Endometrial microvascular endothelial cells (primary cell): ENCODE measurements around the gene TSC22D3. TPM values are rescaled to one million over a fixed set of nuclear protein-coding genes. Genes with fewer than 3 reads are reported as not detected.
"Not testable (repeated sequence)": the region's sequence is repeated elsewhere in the genome, so short reads cannot be mapped to it uniquely, and the experiment has no call there.

ENCODE experiments used
- in situ Hi-C: cut with HindIII; loops from 2 replicates; pipeline ENCODE4 v1.10.0; 2017; ENCODE audit warnings: low sequenced_read_pairs, low pct_unique_long_range_greater_than_20kb; ENCODE audit errors: inconsistent ontology term
- total RNA-seq: library from RNA; depleted of rRNA; stranded (reverse); fragments of >200 nt; gene quantifications from one replicate; pipeline ENCODE4 v1.2.3, GENCODE V29; 2015; ENCODE audit errors: inconsistent ontology term

Gene TSC22D3
- total RNA-seq, 1 donor from 2014 or later, result 24.6 TPM

DNA sequence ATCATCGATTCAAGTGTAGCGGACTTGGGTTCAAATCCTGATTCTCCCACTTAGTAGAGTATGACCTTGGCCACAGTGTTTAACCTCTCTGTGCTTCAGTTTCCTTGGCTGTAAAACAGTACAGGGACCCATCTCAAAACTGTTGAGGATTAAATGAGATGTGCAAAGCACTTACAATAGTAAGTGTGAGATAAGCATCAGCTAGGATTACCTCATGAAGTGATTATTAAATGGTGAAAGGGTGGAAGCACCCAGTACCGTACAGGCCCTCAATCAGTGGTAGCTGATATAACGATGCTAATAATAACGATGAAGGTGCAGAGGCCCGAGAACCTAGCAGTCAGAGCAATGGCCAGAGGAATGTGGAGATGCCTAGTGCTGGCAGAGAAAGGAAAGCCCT lies 102.2 kb downstream of the TSC22D3 start:
- in situ Hi-C loops, result no loop called here

DNA sequence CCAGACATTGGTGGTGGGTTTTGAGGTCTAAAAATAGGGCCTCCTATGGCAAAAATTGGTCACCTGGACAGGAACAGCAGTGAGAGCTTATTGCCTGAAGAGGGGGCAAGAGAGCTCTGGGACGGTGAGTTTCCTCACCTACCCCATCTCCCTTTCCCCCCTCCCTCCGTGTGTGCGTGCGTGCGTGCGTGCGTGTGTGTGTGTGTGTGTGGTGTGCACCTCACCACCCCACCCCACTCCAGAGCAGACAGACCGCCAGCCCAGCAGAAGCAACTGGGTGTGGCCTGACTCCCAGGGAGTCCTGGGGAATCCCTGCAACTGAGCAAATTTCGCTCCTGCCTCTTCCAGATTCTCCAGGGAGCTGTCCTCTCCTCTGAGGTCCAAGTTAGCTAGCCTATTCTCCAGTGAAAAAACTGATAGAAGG lies 102.6 kb downstream of the TSC22D3 start:
- in situ Hi-C loops, result no loop called here

DNA sequence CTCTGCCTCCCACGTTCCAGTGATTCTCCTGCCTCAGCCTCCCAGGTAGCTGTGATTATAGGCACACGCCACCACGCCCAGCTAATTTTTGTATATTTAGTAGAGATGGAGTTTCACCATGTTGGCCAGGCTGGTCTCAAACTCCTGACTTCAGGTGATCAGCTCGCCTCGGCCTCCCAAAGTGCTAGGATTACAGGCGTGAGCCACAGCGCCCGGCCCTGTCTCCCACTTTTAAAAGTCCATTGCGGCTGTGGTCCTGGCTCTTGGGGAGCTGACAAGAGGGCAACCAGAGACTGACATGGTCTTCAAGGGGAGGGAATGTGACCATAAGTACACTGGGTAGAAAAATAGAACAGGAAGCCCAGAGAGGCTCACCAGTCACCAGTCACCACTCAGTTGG lies 104.3 kb downstream of the TSC22D3 start:
- in situ Hi-C loops, result not testable (repeated sequence)

DNA sequence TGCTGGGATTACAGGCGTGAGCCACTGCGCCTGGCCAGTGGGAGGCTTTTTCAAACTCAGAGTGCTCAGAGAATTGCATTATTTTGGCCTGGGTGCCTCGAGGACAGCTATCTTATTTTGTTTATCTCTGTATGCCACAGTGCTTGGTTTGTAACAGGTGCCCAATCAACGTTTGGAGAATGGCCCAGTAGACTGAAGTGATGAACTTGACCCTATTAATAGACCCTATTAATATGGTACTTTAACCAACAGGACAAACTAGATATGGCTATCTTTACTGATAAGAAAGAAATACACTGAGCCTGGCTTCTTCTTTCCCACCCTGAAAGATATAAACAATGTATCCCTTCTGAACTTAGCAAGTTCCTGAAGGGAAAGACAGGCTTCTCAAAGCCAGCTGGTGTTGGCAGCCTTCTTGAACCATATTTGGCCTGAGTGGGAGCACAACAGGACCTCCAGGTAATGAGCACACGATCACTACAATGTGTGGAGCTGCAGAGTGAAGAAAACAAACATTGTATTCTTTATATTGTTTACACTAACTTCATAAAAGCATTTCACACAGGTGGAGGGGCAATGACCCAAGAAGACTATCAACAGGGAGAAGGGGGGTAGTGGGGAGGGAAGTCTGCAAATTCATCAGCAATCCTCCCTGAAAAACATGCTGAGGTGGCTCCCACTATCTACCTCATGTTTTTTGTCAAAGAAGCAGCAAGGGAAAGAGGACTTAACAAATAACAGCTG lies 105.5 kb downstream of the TSC22D3 start:
- in situ Hi-C loops, result no loop called here

DNA sequence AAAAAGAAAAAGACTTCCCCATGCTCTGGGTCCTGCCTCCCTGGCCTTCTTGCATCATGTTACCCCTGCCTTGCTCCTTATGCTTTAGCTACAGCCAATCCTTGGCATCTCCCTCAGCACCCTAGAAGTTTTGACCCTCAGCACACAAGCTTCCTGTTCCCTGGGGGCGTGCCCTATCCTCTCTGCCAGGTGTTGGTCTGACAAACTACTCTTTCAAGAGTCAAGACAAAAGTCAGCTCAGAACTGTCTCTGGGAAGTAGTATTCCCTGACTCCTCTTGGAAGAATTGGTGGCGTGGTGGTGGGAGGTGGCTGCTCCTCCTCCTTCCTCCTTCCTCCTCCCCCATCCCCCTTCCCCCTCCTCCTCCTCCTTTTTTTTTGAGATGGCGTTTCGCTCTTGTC lies 106.3 kb downstream of the TSC22D3 start:
- in situ Hi-C loops, result no loop called here

DNA sequence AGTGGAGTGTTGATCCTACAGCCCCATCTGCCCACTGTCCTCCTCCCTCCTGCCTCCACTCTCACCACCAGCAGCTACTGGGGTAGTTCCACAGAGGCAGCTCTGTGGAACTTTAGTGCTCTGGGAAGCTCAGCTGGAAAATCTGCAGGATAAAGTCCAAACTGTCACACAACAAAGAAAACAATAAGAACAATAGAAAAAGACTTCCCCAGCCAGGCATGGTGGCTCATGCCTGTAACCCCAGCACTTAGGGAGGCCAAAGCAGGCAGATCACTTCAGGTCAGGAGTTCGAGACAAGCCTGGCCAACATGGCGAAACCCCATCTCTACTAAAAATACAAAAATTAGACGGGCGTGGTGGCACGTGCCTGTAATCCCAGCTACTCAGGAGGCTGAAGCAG lies 106.9 kb downstream of the TSC22D3 start:
- in situ Hi-C loops, result not testable (repeated sequence)

DNA sequence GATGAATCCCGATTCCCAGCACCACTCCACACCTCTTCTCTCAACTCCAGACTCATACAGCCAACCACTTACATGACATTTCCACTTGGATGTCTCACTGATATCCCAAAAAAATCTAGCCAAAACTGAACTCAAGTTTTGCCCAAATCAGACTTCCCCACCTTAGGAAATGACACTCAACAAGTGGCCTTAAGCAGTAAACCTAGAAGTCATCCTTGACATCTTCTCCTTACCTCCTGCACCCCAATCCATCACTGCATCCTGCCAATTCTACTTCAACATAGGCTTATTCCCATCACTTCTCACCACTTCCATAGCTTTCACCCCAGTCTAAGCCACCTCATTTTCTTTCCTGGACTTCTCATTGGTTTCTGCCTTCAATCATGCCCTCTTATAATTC lies 108.2 kb downstream of the TSC22D3 start:
- in situ Hi-C loops, result no loop called here

DNA sequence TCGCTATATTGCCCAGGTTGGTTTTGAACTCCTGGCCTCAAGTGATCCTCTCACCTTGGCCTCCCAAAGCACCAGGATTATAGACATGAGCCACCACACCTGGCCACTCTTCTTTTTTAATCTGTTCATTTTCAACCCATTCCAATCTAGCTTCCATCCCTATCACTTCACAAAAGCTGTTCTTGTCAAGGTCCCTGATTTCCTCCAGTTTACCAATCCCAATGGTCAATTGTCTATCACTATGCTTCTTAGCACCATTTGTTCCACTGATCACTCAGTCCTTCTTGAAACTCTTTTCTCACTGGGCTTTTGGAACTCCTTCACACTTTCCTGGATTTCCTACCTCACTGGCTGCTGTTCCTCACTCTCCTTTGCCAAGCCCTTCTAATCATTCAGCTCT lies 108.7 kb downstream of the TSC22D3 start:
- in situ Hi-C loops, result no loop called here

Other genes with a start within 250 kb of the TSC22D3 start
- gene PRPS1, start 147.3 kb downstream of the TSC22D3 start, total RNA-seq, result 56.3 TPM
- gene NCBP2L, start 1.9 kb upstream of the TSC22D3 start, total RNA-seq, result not detected
- gene MID2, start 50.1 kb upstream of the TSC22D3 start, total RNA-seq, result 37.9 TPM
- not detected for gene TEX13B, start 206.6 kb upstream of the TSC22D3 start, total RNA-seq